Gastroesophageal sphincter (tissue), 3 donors: Measurements from ENCODE around the gene MARCO.

Experiments
- CTCF ChIP-seq, 4 experiments: fragments of 200-600 bp in 2 of 4; fragments of 450-650 bp in 2 of 4; sonication (generic) in 1 of 4; IDR thresholded peaks; one replicate each; pipeline ENCODE4 v1.5.1; 2017 to 2019; ENCODE audit warnings: antibody characterized with exemption in 4 of 4, mild to moderate bottlenecking in 2 of 4, moderate library complexity in 2 of 4
- EP300 ChIP-seq: sonication (generic); formaldehyde crosslinking; IDR thresholded peaks from one replicate; pipeline ENCODE4 v1.6.1; 2017; ENCODE audit warnings: antibody characterized with exemption, mild to moderate bottlenecking
- POLR2AphosphoS5 ChIP-seq: sonication (generic); formaldehyde crosslinking; IDR thresholded peaks from one replicate; pipeline ENCODE4 v1.6.1; 2017; ENCODE audit warnings: antibody characterized with exemption

- TF ChIP-seq CTCF (IDR thresholded peaks at IDR 0.05) = no peak
- TF ChIP-seq POLR2AphosphoS5 = no peak
- TF ChIP-seq EP300 = no peak
Measured at GRCh38 chr2:118929059-118929458, 12.9 kb upstream of the MARCO start.
